ENCODE results near the gene WWP2.
"Not testable (repeated sequence)": the region's sequence is repeated elsewhere in the genome, so short reads cannot be mapped to it uniquely, and the experiment has no call there.

The WWP2 gene

GRCh38 chr16:69823831-69824563 is 61.9 kb downstream of the WWP2 start:
- FAIRE-seq (no peak), DNase-seq (ENCODE audit: insufficient read length, low spot score) (no peak)
- TF ChIP-seq POLR2A (IDR thresholded peaks at IDR 0.05; ENCODE audit: low read depth, low read length), result no peak

- not testable (repeated sequence) for FAIRE-seq; DNase-seq (ENCODE audit: insufficient read length, low spot score)
These were observed 62.5 kb downstream of the WWP2 start for GRCh38 chr16:69824564-69825142.

GRCh38 chr16:69827524-69827923 is 65.4 kb downstream of the WWP2 start:
- TF ChIP-seq POLR2A (IDR thresholded peaks at IDR 0.05; ENCODE audit: low read depth, low read length), result no peak
- DNase-seq (ENCODE audit: insufficient read length, low spot score) (no peak), FAIRE-seq (no peak)

GRCh38 chr16:69829338-69829737 is 67.2 kb downstream of the WWP2 start:
- DNase-seq (ENCODE audit: insufficient read length, low spot score), result no peak
- TF ChIP-seq POLR2A (IDR thresholded peaks at IDR 0.05; ENCODE audit: low read depth, low read length), result no peak
- FAIRE-seq, result no peak

- FAIRE-seq, result no peak
- TF ChIP-seq POLR2A (IDR thresholded peaks at IDR 0.05; ENCODE audit: low read depth, low read length), result no peak
- DNase-seq (ENCODE audit: insufficient read length, low spot score), result no peak
These were observed 68.0 kb downstream of the WWP2 start for GRCh38 chr16:69830146-69830533.

GRCh38 chr16:69830534-69831211 is 68.5 kb downstream of the WWP2 start:
- DNase-seq (ENCODE audit: insufficient read length, low spot score) (no peak), FAIRE-seq (no peak)
- TF ChIP-seq POLR2A (IDR thresholded peaks at IDR 0.05; ENCODE audit: low read depth, low read length), result no peak

- no peak for FAIRE-seq
- no peak for TF ChIP-seq POLR2A (IDR thresholded peaks at IDR 0.05; ENCODE audit: low read depth, low read length)
These were observed 69.3 kb downstream of the WWP2 start for GRCh38 chr16:69831212-69832123.

GRCh38 chr16:69833357-69834282 is 71.5 kb downstream of the WWP2 start:
- DNase-seq (ENCODE audit: insufficient read length, low spot score), result no peak
- FAIRE-seq, result no peak
- TF ChIP-seq POLR2A (IDR thresholded peaks at IDR 0.05; ENCODE audit: low read depth, low read length), result no peak

More at GRCh38 chr16:69831212-69832123, 69.3 kb downstream of the WWP2 start:
- no peak for DNase-seq (ENCODE audit: insufficient read length, low spot score)

- TF ChIP-seq POLR2A (IDR thresholded peaks at IDR 0.05; ENCODE audit: low read depth, low read length), result no peak
- no peak for FAIRE-seq
- DNase-seq (ENCODE audit: insufficient read length, low spot score), result no peak
These were observed 72.8 kb downstream of the WWP2 start for GRCh38 chr16:69834807-69835466.

- no peak for TF ChIP-seq POLR2A (IDR thresholded peaks at IDR 0.05; ENCODE audit: low read depth, low read length)
- FAIRE-seq (no peak), DNase-seq (ENCODE audit: insufficient read length, low spot score) (no peak)
These were observed 74.1 kb downstream of the WWP2 start for GRCh38 chr16:69836257-69836656.

GRCh38 chr16:69837380-69837779 is 75.2 kb downstream of the WWP2 start:
- no peak for TF ChIP-seq POLR2A (IDR thresholded peaks at IDR 0.05; ENCODE audit: low read depth, low read length)
- FAIRE-seq (no peak), DNase-seq (ENCODE audit: insufficient read length, low spot score) (no peak)

- no peak for FAIRE-seq
- TF ChIP-seq POLR2A (IDR thresholded peaks at IDR 0.05; ENCODE audit: low read depth, low read length), result no peak
- no peak for DNase-seq (ENCODE audit: insufficient read length, low spot score)
These were observed 76.4 kb downstream of the WWP2 start for GRCh38 chr16:69838489-69838888.
